GM19043 (cell line): Measurements from ENCODE around the gene CAP1.
A peak's percentile ranks its signal among the peaks of the same experiment; 100 is the strongest.
"Not testable (repeated sequence)": the region's sequence is repeated elsewhere in the genome, so short reads cannot be mapped to it uniquely, and the experiment has no call there.

Experiments
- ATAC-seq: cut with Tn5 transposase; IDR thresholded peaks from one replicate; pipeline ENCODE4 v1.9.1; 2021; ENCODE audit warnings: low read depth; ENCODE audit not compliant: unreplicated experiment

CAP1 gene

DNA sequence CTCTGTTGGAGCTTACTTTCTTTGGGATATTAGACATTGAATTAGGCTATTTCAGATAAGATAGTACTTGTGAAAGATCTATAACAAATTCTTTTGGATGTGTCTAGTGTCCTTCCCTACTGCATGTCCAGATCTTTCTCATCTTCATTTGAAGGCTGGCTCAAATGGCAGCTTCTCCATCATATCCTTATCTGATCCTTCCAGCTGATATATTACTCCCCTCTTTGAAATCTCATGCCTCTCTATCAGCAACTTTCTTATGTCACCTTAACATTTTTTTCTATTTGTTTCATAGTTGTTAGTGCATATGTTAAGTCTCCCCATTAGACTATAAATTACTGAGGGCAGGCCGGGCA is 17.5 kb downstream of the CAP1 start:
- no peak for ATAC-seq

DNA sequence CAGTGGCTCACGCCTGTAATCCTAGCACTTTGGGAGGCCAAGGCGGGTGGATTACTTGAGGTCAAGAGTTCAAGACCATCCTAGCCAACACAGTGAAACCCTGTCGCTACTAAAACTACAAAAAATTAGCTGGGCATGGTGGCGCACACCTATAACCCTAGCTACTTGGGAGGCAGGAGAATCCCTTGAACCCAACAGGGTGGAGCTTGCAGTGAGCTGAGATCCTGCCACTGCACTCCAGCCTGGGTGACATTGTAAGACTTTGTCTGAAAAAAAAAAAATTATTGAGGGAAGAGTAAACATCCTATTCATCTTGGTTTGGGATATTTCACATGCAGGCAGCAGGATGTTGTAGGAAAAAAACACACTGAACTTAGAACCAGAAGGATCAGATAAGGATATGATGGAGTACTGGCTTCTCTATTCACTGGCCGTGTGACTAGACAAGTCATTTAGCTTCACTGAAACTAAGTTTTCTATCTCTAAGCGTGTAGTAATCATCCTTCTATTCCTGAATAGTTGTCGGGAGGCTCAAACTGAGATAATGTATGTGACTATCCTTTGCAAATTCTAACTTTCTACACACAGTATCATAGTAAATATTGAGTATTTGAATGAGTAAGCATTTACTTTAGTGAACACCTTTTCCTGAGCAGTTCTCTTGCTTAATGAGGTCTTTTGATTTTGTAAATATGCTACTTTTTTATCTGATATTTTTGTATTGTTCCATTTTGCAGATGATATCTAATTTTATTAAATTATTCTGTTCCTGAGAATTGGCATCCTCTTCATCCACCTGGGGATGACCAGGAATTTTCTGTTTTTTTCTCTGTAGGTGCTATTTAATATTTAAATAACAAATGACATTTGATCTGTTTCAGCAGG is 18.2 kb downstream of the CAP1 start:
- no peak for ATAC-seq

DNA sequence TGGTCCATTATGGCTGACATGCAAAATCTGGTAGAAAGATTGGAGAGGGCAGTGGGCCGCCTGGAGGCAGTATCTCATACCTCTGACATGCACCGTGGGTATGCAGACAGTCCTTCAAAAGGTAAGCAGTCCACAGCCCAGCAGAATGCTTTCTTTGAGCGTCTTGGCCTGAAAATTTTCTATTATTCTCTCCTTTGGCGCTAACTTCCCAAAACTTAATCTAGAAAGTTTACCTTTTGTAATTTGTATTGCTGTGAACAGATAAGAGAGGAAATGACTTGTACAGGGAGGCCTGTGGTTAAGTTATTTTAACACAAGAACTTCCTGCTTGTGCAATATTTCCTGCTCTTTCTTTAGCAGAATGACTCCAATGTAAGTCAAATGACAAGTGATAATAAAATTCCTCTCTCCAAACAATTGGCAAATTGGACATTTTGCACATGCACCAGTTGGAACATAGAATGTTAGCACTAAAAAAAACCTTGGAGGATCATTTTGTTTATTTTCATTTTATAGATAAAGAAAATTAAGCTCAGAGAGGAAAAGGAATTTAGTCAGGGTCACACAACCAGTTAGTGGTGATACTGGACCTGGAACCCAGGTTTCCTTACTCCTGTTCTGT is 18.9 kb downstream of the CAP1 start:
- ATAC-seq = peak; percentile 58

DNA sequence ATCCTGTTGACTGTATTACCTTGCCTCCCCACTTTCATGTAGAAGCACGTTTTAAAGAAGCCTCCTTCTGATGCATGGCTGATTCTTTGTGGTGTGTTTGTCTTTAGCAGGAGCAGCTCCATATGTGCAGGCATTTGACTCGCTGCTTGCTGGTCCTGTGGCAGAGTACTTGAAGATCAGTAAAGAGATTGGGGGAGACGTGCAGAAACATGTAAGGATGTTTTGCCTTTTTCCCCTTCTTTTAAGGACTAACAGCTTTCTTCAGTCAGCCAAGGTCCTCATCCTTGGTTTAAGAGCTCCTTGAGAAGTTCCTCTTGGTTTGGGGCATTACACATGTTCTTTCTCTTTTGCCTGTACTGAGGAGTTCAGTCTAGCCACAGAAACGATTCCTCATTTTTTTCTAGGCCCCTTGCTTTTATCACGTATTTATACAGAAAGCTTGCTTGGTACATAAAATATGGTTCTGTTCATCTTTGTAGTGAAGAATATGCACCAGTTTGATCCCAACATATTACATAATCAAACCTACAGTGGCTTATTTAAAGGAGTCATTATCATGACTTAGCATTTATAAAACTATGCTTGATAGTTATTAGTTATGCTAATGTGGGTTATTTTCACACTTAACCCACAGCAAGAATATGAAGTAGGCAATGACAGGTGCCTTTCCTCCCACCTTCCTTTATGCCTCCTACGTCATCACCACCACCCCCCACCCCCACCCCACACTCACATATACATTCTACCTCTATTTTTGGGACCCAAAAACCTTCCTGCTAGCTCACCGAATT is 19.6 kb downstream of the CAP1 start:
- ATAC-seq = no peak

DNA sequence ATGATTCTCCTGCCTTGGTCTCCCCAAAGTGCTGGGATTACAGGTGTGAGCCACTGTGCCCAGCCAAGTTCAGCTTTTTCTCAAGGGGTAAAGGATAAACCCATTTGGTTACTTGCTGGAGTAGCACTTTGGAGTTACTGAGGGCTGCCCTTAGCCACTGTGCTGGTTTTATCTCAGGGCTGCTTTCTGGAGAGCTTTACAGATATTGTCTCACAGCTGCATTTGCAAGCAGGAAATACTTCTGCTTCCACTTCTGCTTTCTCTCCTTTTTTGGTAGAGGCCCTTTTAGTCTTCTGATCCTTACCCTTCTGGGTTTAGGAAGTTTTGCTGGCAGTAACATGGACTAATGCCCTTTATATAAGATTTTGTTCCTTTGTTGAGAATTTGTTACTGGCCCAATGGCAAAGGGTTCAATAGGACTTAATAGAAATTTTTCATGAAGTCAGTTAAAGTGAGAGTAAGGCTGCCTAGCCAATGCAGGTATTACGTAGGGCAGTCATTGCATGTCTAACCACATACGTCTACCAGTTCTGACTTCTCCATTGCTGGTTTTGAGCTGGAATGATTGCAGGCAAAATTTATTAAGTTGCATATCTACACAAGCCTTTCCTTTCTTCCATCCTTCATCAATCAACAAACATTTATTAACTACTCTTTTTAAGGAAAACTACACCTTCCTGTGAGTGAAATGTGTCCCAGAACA is 24.4 kb downstream of the CAP1 start:
- ATAC-seq = peak; percentile 68

DNA sequence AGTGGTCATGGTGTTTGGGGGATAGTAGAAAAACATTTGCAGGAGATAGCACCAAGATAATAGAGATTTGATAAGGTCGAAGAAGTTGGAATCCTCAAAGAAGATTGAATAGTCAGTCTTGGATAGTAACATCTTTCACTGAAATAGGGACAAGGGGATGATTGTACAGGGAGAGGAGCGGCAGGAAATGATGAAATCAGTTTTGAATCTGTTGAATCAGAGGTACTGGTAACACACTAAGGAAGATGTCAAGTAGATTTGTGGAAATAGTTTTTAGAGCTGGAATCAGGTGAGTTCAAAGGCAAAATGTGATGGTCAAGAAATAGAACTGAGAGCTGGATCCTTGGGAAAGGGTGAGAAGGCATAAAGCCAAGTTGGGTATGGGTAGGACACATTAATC is 26.5 kb downstream of the CAP1 start:
- ATAC-seq = no peak

DNA sequence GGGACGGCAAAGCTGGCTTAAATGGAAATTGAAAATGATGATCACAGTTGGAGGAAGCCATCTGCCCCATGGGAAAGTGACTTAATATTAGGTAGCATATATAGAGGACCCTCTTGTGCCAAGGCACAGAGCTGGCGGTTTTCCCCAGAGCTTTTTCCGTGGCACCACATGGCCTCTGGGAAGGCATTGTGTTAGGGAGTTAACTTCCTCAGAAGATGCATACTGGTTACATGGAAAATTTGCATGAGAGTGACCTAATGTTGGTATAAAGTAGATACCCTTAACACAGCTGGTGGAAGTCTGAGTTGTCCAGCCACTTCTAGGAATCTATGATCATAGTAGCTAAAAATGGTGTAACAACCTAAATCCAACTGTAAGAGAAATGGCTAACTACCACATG is 27.3 kb downstream of the CAP1 start:
- ATAC-seq = no peak

DNA sequence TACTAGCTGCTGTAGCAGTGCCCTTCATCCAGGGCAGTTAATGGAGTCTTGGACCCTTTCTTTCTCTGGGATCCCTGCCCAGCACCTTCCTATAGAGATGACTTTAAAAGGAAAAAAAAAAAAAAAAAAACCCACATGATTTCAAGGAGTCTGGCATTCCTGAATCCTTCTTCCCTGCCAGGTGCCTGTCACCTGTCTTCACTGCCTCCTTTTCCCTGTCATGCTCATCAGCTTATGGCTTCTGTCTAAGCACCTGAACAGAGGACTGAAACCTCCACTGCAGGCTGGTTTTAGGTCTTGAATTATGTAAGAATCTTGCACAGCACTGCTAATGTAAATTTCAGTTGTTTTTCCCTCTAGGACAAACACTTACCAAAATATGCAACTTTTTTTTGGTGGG is 31.6 kb downstream of the CAP1 start:
- no peak for ATAC-seq

DNA sequence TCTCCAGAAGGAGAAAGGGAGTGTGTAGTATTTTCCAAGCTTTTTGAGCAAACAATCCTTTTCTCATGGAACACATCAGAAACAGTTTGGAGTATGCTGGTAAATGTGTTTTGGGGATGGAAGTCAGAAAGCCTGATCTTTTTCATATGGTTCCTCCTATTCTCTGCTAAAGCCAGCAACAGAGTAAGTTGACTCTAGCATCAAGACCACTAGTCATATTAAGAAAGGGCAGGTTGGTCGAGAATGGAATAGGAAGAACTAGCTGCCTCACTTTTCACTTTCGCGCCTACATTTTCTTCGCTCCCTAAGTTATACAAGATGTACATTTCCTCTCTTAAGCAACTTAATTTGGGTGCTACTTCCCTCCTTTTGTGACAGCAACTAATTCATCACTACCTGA is 32.5 kb downstream of the CAP1 start:
- ATAC-seq = no peak

DNA sequence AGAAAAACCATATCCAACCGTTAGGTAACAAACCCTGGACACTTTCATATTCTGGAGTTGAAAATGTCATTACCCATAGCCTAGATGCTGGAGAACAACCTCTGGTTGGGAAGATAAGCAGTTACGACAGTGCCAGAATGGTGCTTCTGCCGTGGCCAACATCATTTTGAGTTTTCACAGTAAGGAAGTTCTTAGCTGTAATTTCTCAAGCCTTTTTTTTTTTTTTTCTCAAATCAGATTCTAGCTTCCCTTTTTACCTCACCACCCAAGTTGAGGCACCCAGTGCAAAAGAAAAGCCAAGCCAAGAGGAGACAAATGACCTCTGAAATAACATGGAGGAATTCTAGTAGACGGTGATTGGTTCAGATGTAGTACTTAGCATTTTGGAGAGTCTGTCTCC is 34.7 kb downstream of the CAP1 start:
- ATAC-seq = no peak

DNA sequence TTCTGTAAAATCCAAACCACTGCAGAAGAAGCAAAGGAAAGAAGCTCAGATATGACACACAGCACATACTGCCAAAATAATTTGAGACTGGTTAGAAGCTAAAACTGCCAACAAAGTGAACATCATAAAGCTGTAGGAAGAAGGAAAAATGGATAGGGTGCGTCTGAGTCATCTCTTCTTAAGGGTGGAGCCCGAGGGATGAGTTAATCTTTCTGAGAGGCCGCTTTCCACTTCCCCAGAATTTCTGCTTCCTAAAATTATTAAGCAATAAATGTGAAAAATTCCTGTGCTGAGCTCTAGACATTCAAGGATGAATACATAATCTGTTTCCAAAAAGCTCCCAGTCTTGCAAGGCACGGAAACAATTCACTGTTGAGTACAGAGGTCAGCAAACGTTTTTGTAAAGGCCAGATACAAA is 36.4 kb downstream of the CAP1 start:
- ATAC-seq = no peak

DNA sequence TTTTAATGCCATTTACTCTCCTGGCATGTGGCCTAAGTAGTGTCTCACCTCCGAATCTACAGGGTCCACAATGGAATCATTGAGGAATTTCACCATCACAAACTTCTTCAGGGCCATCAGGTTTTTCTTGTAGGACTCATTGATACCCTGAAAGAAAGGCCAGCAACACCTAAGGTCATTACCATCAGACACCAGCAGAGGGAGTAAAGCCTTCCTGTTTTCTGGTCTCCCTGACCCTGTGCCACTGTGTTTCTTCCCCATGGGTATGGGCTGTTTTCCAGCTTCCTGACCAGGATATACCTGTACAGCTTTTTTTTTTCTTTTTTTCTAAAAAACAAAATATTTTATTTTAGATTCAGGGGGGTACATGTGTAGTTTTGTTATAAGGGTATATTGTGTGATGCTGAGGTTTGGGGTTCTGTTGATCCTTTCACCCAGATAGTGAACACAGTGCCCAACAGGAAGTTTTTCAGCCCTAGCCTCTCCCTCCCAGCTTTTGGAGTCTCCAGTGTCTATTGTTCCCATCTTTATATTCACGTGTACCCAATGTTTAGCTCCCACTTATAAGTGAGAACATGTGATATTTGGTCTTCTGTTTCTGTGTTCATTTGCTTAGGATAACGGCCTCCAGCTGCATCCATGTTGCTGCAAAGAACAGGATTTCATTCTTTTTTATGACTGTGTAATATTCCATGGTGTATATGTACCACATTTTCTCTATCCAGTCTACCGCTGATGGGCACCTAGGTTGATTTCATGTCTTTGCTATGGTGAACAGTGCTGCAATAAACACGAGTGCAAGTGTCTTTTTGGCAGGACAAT is 38.2 kb downstream of the CAP1 start:
- ATAC-seq = no peak

DNA sequence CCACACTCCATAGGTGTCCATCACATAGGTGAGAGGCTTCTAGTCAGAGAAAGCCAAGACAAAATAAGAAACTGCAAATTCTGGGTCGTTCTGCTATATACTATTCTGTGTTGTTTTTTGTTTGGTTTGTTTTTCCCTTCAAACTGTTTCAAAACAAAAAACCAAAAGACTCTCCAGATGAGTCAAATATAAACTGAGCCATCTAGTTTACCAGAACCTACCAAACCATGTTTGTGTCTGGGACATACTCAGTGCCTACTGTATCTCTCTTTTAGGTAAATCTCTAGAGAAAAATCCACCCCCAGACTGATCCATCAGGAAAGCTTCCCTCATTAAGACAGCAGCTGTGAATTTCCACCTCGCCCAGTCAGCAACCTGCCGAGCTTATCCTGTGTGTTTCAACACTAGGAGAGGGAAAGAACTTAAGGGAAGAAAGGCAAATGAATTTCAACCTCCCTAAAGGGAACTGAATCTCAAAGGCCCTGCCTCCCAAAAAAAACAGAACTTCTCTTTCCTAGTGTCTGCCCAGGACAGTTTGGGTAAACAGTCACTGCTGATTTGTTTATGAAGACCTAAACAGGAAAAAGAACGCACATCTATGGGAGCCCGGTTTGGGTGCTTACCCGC is 39.4 kb downstream of the CAP1 start:
- no peak for ATAC-seq

DNA sequence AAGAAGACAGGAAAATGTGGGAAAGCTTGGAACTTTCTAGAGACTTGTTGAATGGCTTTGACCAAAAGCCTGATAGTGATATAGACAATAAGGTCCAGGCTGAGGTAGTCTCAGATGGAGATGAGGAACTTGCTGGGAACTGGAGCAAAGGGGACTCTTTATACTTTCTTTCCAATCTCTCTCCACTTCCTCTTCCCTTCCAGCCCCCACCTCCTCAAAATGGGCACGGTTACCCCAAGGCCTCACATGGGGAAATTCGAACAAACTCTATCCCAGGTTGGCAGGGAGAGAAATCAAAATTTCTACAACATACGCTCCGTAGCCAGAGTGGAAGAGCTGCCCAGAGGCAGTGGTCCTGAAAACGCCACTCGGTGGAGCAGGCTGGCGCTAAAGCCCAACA is 41.3 kb downstream of the CAP1 start:
- ATAC-seq = no peak

DNA sequence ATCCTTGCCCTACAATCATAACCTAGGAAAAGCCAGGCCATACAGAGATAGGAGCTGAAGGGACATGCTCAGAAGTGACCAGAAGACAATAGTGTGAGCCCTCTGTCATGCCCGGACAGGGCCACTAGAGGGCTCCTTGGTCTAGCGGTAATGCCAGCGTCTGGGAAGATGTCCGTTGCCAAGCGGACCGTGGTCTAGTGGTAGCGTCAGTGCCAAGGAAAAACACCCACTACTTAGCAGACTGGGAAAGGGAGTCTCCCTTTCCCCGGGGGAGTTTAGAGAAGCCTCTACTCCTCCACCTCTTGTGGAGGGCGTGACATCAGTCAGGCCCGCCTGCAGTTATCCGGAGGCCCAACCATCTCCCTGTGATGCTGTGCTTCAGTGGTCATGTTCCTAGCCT is 44.2 kb downstream of the CAP1 start:
- not testable (repeated sequence) for ATAC-seq

DNA sequence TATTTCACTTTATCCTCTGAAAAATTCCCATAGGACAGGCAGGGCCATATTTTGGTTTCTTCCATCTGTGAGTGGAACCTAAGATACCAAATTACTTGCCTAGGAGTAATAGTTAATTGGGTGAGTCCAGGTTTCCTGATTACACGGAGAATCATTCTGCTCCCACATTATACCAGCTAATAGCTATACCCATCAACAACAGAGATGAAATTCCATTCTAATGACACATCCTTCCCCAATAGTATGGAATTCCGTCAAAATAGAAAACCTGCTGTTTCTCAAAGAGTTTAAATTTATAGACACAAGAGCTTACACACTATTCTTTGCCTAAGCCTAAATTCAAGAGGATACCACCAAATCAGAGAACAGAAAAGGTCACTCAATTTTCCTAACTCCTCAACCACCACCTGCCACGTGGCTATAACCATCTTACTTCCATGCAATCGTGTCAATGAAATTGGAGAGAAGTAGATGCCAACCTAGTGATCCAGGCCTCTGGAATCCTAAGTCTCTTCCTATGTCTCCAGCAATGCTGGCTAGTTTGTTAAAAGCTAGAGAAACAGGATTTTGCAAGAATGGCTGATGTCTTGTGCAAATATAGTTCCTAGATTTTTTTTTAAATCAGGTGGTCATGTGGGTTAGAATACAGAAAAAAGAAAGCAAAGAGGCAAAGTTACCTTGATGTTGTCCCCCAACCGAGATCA is 50.3 kb downstream of the CAP1 start:
- ATAC-seq = no peak

DNA sequence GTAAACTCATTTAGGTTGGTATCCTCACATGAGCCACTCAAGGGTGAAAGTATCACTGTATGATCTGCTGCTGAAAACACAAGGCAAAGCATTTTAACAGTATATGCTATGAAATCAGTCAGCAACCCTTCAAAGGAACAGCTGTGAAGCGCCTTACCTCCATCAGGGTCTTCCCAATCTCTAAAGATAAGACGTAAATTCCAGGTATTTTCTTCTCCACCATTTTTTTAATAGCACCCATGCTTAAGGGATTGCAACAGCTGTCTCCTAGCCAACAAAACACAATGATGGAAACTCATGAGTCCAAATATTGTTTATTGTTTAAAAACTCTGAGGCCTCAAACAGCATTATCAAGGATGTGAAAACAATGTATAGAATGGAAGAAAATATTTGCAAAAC is 51.7 kb downstream of the CAP1 start:
- no peak for ATAC-seq

DNA sequence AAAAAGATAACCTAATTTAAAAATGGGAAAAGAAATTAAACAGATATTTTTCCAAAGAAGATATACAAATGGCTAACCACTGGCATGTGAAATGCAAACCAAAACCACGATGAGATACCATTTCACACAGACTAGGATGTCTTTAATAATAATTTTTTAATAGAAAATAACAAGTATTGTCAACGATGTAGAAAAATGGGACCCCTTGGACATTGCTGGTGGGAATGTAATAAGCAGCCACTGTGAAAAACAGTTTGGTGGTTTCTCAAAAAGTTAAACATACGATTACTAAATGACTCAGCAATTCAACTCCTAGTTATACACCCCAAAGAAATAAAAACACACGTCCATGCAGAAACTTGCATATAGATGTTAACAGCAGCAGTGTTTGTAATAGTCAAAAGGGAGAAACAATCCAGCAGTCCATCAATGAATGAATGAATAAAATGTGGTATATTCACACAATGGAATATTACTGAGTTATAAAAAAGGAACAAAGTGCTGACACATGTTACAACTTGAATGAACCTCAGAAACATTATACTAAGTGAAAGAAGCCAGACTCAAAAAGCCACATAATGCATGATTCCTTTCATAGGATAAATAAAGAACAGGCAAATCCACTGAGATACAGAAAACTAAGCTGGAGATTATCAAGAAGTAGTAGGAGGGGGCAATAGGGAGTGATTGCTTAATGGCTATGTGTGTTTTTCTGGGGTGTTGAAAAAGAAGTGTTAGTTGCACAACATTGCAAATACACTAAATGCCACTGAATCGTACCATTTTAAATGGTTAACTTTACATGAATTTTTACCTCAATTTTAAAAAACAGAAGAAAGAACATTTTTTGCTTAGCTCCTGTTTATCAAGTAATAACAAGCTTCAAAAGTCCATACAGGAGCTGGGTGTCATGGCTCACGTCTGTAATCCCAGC is 52.4 kb downstream of the CAP1 start:
- no peak for ATAC-seq
